Peyer's patch (tissue), 4 donors: Measurements from ENCODE around the gene FHOD3.

Experiments used
- POLR2A ChIP-seq, 2 donors: fragments of 450-650 bp; IDR thresholded peaks; one replicate each; pipeline ENCODE4 v1.5.1; 2017; ENCODE audit warnings: antibody characterized with exemption in 2 of 2, mild to moderate bottlenecking in 2 of 2, moderate library complexity in 2 of 2
- TF ChIP-seq, protein P1 (sequence below), 6 experiments: fragments of 450-650 bp in 4 of 6; fragments of 200-600 bp in 2 of 6; sonication (generic) in 1 of 6; IDR thresholded peaks; one replicate each; pipeline ENCODE4 v1.5.1; 2017 to 2019; ENCODE audit warnings: antibody characterized with exemption in 6 of 6, mild to moderate bottlenecking in 3 of 6, moderate library complexity in 1 of 6

GRCh38 chr18:36602620-36603019, 305.1 kb downstream of the FHOD3 start:
- TF ChIP-seq POLR2A (IDR thresholded peaks at IDR 0.05), result no peak
- TF ChIP-seq, protein P1, sequence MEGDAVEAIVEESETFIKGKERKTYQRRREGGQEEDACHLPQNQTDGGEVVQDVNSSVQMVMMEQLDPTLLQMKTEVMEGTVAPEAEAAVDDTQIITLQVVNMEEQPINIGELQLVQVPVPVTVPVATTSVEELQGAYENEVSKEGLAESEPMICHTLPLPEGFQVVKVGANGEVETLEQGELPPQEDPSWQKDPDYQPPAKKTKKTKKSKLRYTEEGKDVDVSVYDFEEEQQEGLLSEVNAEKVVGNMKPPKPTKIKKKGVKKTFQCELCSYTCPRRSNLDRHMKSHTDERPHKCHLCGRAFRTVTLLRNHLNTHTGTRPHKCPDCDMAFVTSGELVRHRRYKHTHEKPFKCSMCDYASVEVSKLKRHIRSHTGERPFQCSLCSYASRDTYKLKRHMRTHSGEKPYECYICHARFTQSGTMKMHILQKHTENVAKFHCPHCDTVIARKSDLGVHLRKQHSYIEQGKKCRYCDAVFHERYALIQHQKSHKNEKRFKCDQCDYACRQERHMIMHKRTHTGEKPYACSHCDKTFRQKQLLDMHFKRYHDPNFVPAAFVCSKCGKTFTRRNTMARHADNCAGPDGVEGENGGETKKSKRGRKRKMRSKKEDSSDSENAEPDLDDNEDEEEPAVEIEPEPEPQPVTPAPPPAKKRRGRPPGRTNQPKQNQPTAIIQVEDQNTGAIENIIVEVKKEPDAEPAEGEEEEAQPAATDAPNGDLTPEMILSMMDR (IDR thresholded peaks at IDR 0.05), result no peak
